Forelimb muscle (tissue), 1 donor: ENCODE results near the gene AQP11. TPM values are rescaled to one million over a fixed set of nuclear protein-coding genes. Genes with fewer than 3 reads are reported as not detected.
A peak's percentile ranks its signal among the peaks of the same experiment; 100 is the strongest.
"Not testable (repeated sequence)": the region's sequence is repeated elsewhere in the genome, so short reads cannot be mapped to it uniquely, and the experiment has no call there.

Experiments
- DNase-seq: peaks from one replicate; pipeline ENCODE4 v3.0.0-alpha.2; 2013; ENCODE audit warnings: low read depth
- polyA plus RNA-seq: library from polyadenylated mRNA; unstranded; fragments of 120-200 nt; gene quantifications from one replicate; pipeline ENCODE4 v1.2.1, GENCODE V29; 2013; ENCODE audit not compliant: insufficient read length

Gene AQP11, protein sequence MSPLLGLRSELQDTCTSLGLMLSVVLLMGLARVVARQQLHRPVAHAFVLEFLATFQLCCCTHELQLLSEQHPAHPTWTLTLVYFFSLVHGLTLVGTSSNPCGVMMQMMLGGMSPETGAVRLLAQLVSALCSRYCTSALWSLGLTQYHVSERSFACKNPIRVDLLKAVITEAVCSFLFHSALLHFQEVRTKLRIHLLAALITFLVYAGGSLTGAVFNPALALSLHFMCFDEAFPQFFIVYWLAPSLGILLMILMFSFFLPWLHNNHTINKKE
- polyA plus RNA-seq = 1.6 TPM

GRCh38 chr11:77589521-77590193 lies at the start of gene AQP11:
Gene AQP11, plus strand, starts transcription at chr11:77589953. Its CDS starts 40 bp downstream, at chr11:77589993.
- peak; percentile 60 for DNase-seq

DNA sequence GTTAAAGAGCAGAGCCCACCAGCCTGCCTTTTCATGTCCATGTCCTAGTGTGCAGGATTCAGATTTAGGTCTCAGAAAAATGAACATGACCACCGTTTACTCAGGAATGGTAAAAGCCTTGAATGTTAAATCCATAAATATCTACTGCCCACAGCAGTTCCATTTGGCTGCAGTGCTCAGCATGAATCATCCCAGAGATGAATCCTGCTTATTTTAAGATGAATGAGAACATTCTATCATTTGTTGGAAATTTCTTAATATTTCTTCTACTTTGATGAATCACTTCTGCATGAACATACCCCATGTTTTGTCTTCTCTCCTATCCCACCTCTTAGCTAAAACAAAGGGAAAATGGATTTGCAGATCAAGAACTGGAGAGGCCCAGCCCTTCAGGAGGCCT lies 47.5 kb upstream of the AQP11 start:
- DNase-seq = no peak

DNA sequence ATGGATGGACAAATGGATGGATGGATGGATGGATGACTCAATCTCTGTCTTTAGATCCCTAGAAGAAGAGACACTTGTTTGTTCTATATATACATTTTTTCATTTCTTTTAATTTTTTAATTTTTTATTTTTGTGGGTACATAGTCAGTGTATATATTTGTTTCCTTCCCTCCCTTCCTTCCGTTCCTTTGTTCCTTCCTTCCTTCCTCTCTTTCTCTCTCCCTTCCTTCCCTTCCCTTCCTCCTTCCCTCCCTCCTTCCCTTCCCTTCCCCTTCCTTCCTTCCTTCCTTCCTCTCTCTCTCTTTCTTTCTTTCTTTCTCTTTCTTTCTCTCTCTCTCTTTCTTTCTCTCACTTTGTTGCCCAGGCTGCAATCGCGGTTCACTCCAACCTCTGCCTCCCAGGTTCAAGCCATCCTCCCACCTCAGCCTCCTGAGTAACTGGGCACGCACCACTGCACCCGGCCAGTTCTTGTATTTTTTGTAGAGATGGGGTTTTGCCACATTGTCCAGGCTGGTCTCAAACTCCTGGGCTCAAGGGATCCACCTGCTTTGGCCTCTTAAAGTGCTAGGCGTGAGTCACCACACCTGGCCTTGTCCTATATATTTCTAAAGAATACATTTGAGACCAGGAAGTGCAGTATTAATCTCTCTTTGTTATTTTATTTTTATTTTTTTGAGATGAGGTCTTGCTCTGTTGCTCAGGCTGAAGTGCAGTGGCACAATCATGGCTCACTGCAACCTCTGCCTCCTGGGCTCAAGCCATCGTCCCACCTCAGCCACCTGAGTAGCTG lies 42.5 kb upstream of the AQP11 start:
- no peak for DNase-seq

GRCh38 chr11:77547863-77548551 lies 41.7 kb upstream of the AQP11 start:
- peak; percentile 56 for DNase-seq

DNA sequence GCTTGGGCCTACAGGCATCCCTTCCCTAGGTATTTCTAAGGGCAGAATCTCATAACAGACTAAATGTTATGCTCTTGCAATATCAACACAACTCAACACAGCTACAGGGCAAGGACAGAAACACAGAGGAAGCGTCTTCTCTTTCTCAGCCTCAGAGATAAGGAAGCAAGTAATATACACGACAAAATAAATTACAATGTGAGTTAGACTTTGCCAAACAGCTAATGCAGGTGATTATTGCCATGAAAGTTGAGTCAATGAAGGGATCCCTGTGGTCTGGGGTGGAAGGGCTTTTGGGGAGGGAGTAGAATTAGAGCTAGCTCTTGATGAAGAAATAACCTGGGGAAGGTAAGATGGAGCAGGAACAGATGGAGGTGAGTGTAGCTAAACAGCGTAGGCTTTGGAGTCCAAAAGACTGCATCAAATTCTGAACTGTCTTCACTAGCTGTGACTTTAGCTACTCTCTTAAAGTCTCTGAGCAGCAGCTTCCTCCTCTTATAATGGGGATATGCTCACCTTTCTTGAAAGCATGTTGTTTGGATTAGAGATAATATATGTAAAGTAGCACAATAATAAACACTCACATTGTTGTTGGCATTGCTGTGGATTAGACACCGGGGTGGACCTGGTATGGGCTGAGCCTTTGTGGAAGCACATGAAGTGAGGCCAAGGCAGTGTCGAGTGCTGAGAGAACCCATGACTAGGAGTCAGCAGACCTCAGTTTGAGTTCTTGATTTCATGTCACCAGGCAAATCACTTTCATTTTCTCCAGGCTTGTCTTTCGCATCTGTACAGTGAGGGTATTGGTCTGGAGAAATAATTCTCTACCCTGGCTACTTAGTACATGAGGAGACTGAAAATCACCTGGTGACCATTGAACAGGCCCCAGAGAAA lies 41.0 kb upstream of the AQP11 start:
- no peak for DNase-seq

DNA sequence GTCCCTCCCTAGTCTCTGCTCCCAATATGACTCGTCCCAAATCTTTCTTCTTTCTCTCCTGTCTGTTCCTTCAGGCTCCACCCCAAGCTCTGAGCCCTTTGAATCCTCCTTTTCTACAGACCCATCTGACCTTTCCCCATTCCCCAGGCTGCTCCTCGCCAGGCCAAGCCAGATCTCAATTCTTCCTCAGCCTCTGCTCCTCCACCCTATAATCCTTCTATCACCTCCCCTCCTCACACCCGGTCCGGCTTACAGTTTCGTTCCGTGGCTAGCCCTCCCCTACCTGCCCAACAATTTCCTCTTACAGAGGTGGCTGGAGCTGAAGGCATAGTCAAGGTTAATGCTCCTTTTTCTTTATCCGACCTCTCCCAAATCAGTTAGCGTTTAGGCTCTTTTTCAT lies 38.3 kb upstream of the AQP11 start:
- DNase-seq = not testable (repeated sequence)

GRCh38 chr11:77557553-77557952 lies 32.2 kb upstream of the AQP11 start:
- no peak for DNase-seq

DNA sequence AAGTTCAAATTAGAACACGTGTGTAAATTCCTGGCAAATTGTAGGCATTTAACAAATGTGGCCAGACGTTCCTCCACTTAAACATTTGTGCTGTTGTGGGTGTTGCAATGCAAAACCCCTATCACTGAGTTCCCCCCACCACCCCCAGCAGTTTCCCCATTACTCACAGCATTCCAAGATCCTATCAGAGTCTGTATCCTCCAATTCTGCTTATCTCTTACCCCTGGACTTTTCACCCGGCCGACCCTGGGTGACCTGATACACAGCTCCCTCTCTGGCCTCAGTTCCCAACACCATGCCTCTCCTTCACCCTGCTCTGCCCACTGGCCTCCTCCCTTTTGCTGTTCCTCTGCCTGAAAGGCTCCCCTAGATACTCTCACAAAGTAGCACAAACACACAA lies 31.4 kb upstream of the AQP11 start:
- DNase-seq = no peak

DNA sequence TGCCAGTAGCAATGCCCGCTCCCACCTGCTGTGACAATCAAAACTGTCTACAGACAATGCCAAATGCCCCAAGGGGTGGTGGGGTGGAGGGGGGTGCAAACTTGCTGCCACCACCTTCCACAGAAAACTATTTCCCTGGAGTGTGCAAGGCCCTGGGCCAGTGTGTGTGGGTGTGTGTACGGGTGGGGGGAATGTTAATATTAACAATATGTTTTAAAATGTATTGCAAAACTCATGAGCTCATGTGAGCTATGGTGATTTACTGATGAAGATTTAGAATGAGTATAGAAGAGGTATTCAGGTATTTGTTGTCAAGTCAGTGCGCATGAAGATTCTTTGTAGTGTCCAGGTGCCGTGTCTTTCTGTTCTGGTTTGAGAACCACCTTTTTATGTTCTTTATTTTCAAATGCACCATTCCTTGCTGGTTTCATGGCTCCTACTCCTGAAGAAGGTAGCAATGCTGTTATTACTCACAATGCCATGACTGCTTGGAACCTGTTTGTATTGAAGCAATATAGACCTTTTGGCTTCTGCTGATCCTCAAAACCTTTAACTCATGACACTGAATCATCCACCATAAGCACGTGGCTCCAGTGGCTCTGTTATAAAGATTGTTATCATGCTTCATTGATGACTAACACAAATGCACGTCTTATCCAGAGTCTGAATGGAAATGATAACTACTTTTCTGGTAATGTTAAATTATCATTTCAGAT lies 29.9 kb upstream of the AQP11 start:
- DNase-seq = no peak

GRCh38 chr11:77560605-77561004 lies 29.1 kb upstream of the AQP11 start:
- no peak for DNase-seq

DNA sequence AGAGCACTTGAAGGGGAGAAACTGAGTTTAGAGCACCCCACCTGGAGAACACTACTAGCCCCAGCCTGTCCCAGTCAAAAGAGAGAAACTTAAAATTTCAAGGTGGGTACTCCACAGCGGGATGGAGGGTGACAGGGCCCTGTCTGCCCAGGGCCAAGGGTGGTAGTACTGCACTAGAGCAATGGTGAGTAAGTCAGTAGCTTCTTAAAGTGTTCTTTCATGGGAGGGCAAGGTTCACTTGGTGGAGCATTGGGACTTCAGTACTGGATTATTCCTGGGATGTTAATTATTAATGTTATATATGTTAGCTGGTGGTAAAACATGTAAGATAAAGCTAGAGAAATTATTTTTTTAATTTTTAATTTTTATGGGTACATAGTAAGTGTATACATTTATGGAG lies 28.5 kb upstream of the AQP11 start:
- no peak for DNase-seq

GRCh38 chr11:77568306-77568705 lies 21.4 kb upstream of the AQP11 start:
- DNase-seq = no peak

DNA sequence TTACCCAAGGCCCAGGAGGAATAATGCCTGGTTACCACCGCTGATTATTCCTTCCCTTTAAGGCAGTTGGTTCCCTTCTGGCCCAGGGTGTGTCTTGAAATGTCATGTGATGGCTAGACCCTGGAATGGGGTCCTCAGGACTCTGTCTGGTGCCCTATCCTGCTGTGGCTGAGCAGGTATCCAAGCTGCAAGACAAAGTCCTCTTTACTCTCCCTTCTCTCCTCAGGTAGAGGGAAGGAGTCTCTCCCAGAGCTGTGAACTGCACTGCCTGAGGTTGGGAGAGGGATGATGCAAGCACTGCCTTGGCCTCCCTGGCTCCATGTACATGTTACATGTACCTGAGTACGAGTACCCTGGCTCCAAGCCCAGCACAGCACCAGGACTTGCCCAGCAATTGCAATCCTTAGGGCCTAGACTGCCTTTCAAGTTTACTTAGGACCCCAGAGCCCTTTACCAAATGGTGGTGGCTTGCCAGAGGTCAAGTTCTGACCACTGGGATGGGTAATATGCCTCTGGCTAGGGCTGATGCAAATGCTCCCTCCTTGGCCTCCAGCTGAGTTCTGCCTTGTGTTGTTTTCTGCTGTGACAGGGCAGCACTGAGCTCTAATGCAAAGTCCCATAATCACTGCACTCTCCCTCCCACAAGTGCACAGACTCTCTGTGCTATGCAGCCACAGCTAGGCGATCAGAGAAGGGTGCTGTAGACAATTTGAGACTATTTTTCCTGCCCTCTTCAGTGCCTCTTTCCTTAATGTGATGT lies 20.7 kb upstream of the AQP11 start:
- DNase-seq = no peak

DNA sequence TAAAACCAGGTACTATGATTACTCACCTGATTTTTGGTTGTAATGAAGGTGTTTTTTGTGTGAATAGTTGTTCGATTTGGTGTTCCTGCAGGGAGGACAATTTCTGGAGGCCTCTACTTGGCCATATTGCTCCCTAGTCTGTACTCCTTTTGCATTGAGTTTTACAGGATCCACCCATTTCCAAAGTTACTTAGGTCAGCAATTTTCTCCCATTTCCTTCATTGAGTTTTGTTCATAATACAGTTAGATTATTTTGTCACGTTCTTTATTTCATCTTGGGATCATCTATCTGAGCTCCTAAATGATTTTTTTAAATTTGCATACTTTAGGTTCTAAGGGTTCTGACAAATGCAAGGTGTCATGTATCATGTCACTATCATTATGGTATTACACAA lies 20.1 kb upstream of the AQP11 start:
- DNase-seq = no peak

GRCh38 chr11:77570896-77571295 lies 18.9 kb upstream of the AQP11 start:
- DNase-seq = not testable (repeated sequence)

DNA sequence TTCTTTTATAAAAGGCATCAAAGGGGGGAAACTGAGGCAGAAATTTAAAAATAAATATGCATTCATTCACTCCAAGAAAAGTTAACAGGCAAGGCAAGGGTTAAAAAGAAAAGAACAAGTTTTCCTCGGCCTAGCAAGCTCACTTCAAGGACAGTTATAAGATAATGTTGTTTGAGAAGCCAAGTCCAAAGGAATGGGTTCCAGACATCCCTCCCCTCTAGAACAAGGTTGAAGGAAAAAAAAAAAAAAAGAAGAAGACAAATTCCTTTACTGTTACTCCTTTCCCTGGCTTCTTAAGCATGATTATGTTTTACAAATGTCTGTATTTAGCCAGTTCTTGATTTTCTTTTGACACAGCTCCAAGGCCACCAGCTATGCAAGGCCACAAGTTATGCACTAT lies 14.3 kb upstream of the AQP11 start:
- not testable (repeated sequence) for DNase-seq

GRCh38 chr11:77580712-77581337 lies 8.9 kb upstream of the AQP11 start:
- no peak for DNase-seq

- no peak for DNase-seq
Measured at GRCh38 chr11:77589181-77589520, 602 bp upstream of the AQP11 start.

DNA sequence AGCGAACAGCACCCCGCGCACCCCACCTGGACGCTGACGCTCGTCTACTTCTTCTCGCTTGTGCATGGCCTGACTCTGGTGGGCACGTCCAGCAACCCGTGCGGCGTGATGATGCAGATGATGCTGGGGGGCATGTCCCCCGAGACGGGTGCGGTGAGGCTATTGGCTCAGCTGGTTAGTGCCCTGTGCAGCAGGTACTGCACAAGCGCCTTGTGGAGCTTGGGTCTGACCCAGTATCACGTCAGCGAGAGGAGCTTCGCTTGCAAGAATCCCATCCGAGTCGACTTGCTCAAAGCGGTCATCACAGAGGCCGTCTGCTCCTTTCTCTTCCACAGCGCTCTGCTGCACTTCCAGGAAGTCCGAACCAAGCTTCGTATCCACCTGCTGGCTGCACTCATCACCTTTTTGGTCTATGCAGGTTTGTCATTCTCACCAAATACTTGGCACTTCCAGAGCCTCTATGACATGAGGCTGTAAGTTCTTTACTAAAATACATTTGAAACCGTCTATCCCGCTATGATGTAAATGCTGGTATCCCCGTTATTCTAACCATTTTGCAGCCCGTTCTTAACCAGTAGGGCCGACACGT lies 535 bp downstream of the AQP11 start:
- DNase-seq = no peak
